Neural crest cell (in vitro differentiated cells): ENCODE data around the gene GCNT2. TPM values are rescaled to one million over a fixed set of nuclear protein-coding genes. Genes with fewer than 3 reads are reported as not detected.

ENCODE experiments used
- DNase-seq: peaks from one replicate; pipeline ENCODE4 v3.0.0; 2021; ENCODE audit warnings: low read depth, mixed read lengths, low spot score
- H3K27ac Mint-ChIP-seq: one replicate; pipeline ENCODE4 v1.8.0; 2021; ENCODE audit warnings: mild to moderate bottlenecking, mixed read lengths; ENCODE audit not compliant: unreplicated experiment
- H3K27me3 Mint-ChIP-seq: 2 replicates; pipeline ENCODE4 v1.8.0; 2021; ENCODE audit warnings: low read depth, mild to moderate bottlenecking, mixed read lengths
- H3K36me3 Mint-ChIP-seq: 2 replicates; pipeline ENCODE4 v1.8.0; 2021; ENCODE audit warnings: low read depth, mild to moderate bottlenecking, mixed read lengths
- H3K4me1 Mint-ChIP-seq: 2 replicates; pipeline ENCODE4 v1.8.0; 2021; ENCODE audit warnings: mixed read lengths
- H3K4me3 Mint-ChIP-seq: one replicate; pipeline ENCODE4 v1.8.0; 2021; ENCODE audit warnings: mild to moderate bottlenecking, mixed read lengths
- H3K9me3 Mint-ChIP-seq: 2 replicates; pipeline ENCODE4 v1.8.0; 2021; ENCODE audit warnings: mixed read lengths
- total RNA-seq: library from RNA; stranded (reverse); gene quantifications from 2 replicates; pipeline ENCODE4 v1.2.1, GENCODE V29; 2021
- TF ChIP-seq, protein P1 (sequence below): fragments of 200-600 bp; sonication (generic); conservative IDR thresholded peaks from 2 replicates; pipeline ENCODE4 v1.5.0; 2021; ENCODE audit warnings: antibody characterized with exemption, mild to moderate bottlenecking

The GCNT2 gene
- total RNA-seq, 1 donor from 2014 or later = 6.4 TPM

DNA sequence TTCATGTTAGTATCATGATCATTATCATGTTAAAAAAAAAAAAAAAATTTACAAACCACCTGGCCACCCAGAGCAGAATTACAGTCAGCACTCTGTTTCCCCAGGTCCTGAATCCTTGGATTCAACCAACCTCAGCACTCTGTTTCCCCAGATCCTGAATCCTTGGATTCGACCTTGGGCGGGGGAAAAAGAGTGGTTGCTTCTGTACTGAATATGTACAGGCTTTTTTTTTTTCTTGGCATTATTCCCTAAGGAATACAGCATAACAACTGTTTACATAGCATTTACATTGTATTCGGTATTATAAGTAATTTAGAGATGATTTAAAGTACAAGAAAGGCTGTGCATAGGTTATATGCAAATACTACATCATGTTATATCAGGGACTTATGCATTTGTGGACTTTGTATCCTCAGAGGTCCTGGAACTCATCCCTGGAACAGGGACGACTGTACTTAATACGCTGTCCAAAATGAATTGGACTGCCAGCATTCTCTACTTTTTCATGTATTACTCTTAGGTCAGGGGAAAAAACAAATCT, 31.2 kb downstream of the GCNT2 start:
- H3K4me3 Mint-ChIP-seq = no peak overlapping the region
- TF ChIP-seq, protein P1, sequence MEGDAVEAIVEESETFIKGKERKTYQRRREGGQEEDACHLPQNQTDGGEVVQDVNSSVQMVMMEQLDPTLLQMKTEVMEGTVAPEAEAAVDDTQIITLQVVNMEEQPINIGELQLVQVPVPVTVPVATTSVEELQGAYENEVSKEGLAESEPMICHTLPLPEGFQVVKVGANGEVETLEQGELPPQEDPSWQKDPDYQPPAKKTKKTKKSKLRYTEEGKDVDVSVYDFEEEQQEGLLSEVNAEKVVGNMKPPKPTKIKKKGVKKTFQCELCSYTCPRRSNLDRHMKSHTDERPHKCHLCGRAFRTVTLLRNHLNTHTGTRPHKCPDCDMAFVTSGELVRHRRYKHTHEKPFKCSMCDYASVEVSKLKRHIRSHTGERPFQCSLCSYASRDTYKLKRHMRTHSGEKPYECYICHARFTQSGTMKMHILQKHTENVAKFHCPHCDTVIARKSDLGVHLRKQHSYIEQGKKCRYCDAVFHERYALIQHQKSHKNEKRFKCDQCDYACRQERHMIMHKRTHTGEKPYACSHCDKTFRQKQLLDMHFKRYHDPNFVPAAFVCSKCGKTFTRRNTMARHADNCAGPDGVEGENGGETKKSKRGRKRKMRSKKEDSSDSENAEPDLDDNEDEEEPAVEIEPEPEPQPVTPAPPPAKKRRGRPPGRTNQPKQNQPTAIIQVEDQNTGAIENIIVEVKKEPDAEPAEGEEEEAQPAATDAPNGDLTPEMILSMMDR = no peak
- DNase-seq = no peak
- peaks cover 28% of the 10 kb centered on the region for H3K4me1 Mint-ChIP-seq
- no peaks in the 10 kb centered on the region for H3K27me3 Mint-ChIP-seq
- H3K36me3 Mint-ChIP-seq = no peaks in the 10 kb centered on the region
- H3K9me3 Mint-ChIP-seq = no peaks in the 10 kb centered on the region
- H3K27ac Mint-ChIP-seq = no peak overlapping the region

DNA sequence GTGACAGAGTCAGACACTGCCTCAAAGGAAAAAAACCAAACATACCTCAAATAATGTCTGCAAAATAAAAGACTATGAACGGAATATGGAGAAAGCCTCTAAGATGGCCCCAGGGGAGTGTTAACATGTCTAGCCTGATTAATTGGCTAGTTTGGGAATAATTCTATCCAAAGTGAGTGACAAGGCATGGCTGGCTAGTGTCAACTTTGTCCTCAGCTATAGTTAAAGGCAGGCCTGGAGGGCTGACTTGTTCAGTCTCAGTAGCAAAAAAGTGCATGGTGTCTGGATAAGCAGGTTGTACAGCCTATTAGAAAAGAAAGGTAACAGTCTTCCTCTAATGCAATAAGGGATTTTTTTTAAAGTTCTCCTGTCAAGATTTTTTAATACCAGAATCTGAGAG, 32.7 kb downstream of the GCNT2 start:
- no peaks in the 10 kb centered on the region for H3K36me3 Mint-ChIP-seq
- DNase-seq = no peak
- peaks cover 42% of the 10 kb centered on the region for H3K4me1 Mint-ChIP-seq
- H3K9me3 Mint-ChIP-seq = no peaks in the 10 kb centered on the region
- H3K27ac Mint-ChIP-seq = no peak overlapping the region
- TF ChIP-seq, protein P1 = no peak
- peaks cover 4% of the 10 kb centered on the region for H3K27me3 Mint-ChIP-seq
- no peak overlapping the region for H3K4me3 Mint-ChIP-seq

DNA sequence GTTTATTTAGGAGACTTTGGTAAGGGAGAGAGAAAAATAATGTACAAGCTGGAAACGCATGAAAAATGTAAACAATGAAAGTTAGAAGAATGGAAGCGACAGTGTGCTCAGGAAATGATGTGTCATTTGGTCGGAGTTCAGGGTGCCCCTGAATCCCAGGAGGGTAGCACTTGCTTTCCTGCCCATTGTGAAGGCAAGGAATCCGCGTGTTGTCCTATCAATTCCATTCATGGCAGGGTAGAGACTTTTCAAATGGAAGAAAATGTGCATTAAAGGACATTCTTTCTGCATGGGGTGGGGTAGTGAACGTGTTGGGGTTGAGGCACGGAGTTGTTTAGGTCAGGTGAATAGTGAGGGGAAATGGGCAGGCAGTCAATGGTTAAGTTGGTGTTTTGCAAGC, 33.7 kb downstream of the GCNT2 start:
- Mint-ChIP-seq H3K36me3 (no peaks in the 10 kb centered on the region), H3K27ac (no peak overlapping the region), H3K4me1 (peaks cover 50% of the 10 kb centered on the region), H3K9me3 (no peaks in the 10 kb centered on the region), H3K4me3 (peak overlapping the region; percentile 56), H3K27me3 (peaks cover 6% of the 10 kb centered on the region)
- TF ChIP-seq, protein P1 = no peak
- DNase-seq = no peak

DNA sequence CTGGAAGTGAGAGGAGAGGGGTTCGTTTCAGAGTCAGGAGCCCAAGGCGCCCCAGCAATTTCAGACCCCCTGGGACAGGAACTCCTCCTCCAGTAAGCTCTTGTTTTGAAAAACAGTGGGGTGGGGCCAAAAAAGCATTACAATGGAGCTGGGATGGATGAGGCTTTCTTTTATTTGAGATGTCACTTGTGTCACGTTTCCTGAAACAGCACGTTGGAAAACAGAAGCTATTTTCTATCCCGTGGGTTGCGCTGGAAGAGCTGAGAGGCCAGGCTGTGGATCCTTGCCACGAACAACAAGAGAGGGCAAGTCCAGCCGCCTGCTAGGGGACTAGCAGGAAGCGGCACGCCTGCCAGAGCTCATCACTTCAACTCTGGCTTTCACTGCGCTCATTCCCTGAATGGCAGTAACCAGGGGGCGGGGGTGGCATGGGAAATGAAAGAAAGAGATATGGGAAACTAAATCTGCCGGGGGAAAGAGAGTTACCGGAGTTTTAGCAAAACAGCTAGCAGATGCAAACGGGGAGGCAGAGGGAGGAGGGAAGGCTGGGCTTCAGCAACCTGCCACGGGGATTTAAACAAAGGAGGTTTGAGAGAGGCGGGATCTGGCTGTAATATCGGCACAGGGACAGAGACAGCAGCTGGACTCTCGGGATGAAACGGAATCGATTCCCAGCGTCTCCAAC, 34.6 kb downstream of the GCNT2 start:
- no peaks in the 10 kb centered on the region for H3K36me3 Mint-ChIP-seq
- peaks cover 13% of the 10 kb centered on the region for H3K27me3 Mint-ChIP-seq
- H3K27ac Mint-ChIP-seq = peak overlapping the region; percentile 94
- TF ChIP-seq, protein P1 = no peak
- H3K9me3 Mint-ChIP-seq = no peaks in the 10 kb centered on the region
- peak overlapping the region; percentile 91 for H3K4me3 Mint-ChIP-seq
- peak; percentile 45 for DNase-seq
- peaks cover 59% of the 10 kb centered on the region for H3K4me1 Mint-ChIP-seq

DNA sequence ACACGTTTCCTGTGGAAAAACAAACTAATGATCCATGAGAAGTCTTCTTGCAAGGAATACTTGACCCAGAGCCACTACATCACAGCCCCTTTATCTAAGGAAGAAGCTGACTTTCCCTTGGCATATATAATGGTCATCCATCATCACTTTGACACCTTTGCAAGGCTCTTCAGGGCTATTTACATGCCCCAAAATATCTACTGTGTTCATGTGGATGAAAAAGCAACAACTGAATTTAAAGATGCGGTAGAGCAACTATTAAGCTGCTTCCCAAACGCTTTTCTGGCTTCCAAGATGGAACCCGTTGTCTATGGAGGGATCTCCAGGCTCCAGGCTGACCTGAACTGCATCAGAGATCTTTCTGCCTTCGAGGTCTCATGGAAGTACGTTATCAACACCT, 35.4 kb downstream of the GCNT2 start:
- no peaks in the 10 kb centered on the region for H3K36me3 Mint-ChIP-seq
- peaks cover 13% of the 10 kb centered on the region for H3K27me3 Mint-ChIP-seq
- peak overlapping the region; percentile 94 for H3K27ac Mint-ChIP-seq
- H3K4me3 Mint-ChIP-seq = peak overlapping the region; percentile 91
- DNase-seq = no peak
- peaks cover 61% of the 10 kb centered on the region for H3K4me1 Mint-ChIP-seq
- H3K9me3 Mint-ChIP-seq = no peaks in the 10 kb centered on the region
- TF ChIP-seq, protein P1 = no peak
